ENCODE results near the gene KBTBD13.

DNA sequence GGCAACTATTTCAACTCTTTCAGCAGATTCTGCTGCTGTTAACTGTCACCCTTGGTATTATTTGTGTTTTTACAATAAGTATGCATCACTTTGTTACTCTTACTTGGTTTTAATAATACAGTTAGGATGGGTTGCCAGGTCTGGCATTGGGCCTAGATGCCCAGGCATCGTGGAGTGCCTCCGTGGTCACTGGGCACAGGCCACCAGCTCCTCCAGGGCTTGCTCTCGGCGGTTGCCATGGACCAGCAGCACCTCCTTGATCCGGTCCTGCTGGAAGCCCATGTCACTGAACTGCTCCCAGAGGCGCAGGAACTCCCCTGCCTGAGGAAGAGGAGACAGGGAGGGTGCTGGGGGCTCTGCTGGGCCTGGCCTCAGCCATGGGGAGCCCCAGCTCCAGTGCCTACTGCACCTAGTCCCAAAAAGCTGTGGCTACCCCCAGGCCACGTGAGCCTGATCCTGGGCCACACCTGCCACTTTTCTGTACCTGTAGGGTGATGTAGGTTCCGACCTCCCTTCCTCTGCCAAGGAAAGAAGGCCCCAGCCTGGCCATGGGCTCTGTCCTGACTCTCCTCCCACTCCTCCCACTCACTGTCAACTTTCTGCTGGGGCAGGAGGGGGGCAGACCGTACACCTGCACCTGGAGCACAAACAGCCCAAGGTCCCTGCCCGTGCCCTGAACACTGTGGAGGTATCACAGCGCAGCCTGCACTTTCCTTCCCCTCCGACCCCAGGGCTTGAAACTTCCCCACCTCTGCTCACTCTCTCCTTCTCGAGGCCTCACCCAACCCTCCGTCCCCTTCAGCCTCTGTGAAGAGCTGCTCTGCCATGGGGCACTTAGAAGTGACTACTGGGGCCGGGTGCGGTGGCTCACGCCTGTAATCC, 16.6 kb downstream of the KBTBD13 start:
- TF ChIP-seq, protein P1, sequence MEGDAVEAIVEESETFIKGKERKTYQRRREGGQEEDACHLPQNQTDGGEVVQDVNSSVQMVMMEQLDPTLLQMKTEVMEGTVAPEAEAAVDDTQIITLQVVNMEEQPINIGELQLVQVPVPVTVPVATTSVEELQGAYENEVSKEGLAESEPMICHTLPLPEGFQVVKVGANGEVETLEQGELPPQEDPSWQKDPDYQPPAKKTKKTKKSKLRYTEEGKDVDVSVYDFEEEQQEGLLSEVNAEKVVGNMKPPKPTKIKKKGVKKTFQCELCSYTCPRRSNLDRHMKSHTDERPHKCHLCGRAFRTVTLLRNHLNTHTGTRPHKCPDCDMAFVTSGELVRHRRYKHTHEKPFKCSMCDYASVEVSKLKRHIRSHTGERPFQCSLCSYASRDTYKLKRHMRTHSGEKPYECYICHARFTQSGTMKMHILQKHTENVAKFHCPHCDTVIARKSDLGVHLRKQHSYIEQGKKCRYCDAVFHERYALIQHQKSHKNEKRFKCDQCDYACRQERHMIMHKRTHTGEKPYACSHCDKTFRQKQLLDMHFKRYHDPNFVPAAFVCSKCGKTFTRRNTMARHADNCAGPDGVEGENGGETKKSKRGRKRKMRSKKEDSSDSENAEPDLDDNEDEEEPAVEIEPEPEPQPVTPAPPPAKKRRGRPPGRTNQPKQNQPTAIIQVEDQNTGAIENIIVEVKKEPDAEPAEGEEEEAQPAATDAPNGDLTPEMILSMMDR (IDR thresholded peaks at IDR 0.05), result no peak
- no peak for TF ChIP-seq ZFX (IDR thresholded peaks at IDR 0.05; ENCODE audit: borderline replicate concordance)

Data from 22Rv1 (cell line).